Measurements from ENCODE around the gene UMODL1.

Gene UMODL1

GRCh38 chr21:42048870-42049577 lies 22.1 kb upstream of the UMODL1 start:
- TF ChIP-seq CREB1 (IDR thresholded peaks at IDR 0.05; ENCODE audit: low read depth): no peak

GRCh38 chr21:42049578-42050430 lies 21.3 kb upstream of the UMODL1 start:
- TF ChIP-seq TEAD4 (IDR thresholded peaks at IDR 0.05) (no peak), USF1 (IDR thresholded peaks at IDR 0.05) (no peak), FOXM1 (IDR thresholded peaks at IDR 0.05; ENCODE audit: borderline replicate concordance, low read depth) (no peak), MAX (IDR thresholded peaks at IDR 0.05) (no peak), TCF12 (IDR thresholded peaks at IDR 0.05; ENCODE audit: low read depth) (no peak), YY1 (IDR thresholded peaks at IDR 0.05; ENCODE audit: low read depth) (no peak), RAD21 (IDR thresholded peaks at IDR 0.05; ENCODE audit: low read depth) (no peak), TAF1 (IDR thresholded peaks at IDR 0.05; ENCODE audit: low read depth) (no peak)

- TF ChIP-seq CEBPB (IDR thresholded peaks at IDR 0.05) (no peak), EP300 (IDR thresholded peaks at IDR 0.05; ENCODE audit: borderline replicate concordance) (no peak), TAF1 (IDR thresholded peaks at IDR 0.05; ENCODE audit: low read depth) (no peak), YY1 (IDR thresholded peaks at IDR 0.05; ENCODE audit: low read depth) (no peak), USF1 (IDR thresholded peaks at IDR 0.05) (no peak), TEAD4 (IDR thresholded peaks at IDR 0.05) (no peak), EGR1 (IDR thresholded peaks at IDR 0.05) (no peak), TCF12 (IDR thresholded peaks at IDR 0.05; ENCODE audit: low read depth) (no peak)
These were observed 19.3 kb upstream of the UMODL1 start for GRCh38 chr21:42051788-42052187.

- TF ChIP-seq TEAD4 (IDR thresholded peaks at IDR 0.05) (no peak), USF1 (IDR thresholded peaks at IDR 0.05) (no peak), NFIC (IDR thresholded peaks at IDR 0.05) (no peak), EP300 (IDR thresholded peaks at IDR 0.05; ENCODE audit: borderline replicate concordance) (no peak), EGR1 (IDR thresholded peaks at IDR 0.05) (no peak), CEBPB (IDR thresholded peaks at IDR 0.05) (no peak), TCF12 (IDR thresholded peaks at IDR 0.05; ENCODE audit: low read depth) (no peak), RAD21 (IDR thresholded peaks at IDR 0.05; ENCODE audit: low read depth) (no peak), CREB1 (IDR thresholded peaks at IDR 0.05; ENCODE audit: low read depth) (no peak), TAF1 (IDR thresholded peaks at IDR 0.05; ENCODE audit: low read depth) (no peak), FOXM1 (IDR thresholded peaks at IDR 0.05; ENCODE audit: borderline replicate concordance, low read depth) (no peak), ZBTB7A (IDR thresholded peaks at IDR 0.05; ENCODE audit: low read depth) (no peak), MAX (IDR thresholded peaks at IDR 0.05) (no peak), YY1 (IDR thresholded peaks at IDR 0.05; ENCODE audit: low read depth) (no peak), REST (IDR thresholded peaks at IDR 0.05; ENCODE audit: low read depth) (no peak)
These were observed 15.7 kb upstream of the UMODL1 start for GRCh38 chr21:42055425-42055824.

- TF ChIP-seq TEAD4 (IDR thresholded peaks at IDR 0.05): no peak
These were observed 14.6 kb upstream of the UMODL1 start for GRCh38 chr21:42056468-42056867.

GRCh38 chr21:42056996-42057689 lies 14.0 kb upstream of the UMODL1 start:
- TF ChIP-seq NFIC (IDR thresholded peaks at IDR 0.05) (no peak), YY1 (IDR thresholded peaks at IDR 0.05; ENCODE audit: low read depth) (no peak), USF1 (IDR thresholded peaks at IDR 0.05) (no peak), TCF12 (IDR thresholded peaks at IDR 0.05; ENCODE audit: low read depth) (no peak), EGR1 (IDR thresholded peaks at IDR 0.05) (no peak), REST (IDR thresholded peaks at IDR 0.05; ENCODE audit: low read depth) (no peak), CREB1 (IDR thresholded peaks at IDR 0.05; ENCODE audit: low read depth) (no peak), FOXM1 (IDR thresholded peaks at IDR 0.05; ENCODE audit: borderline replicate concordance, low read depth) (no peak), RAD21 (IDR thresholded peaks at IDR 0.05; ENCODE audit: low read depth) (no peak), TEAD4 (IDR thresholded peaks at IDR 0.05) (no peak), TAF1 (IDR thresholded peaks at IDR 0.05; ENCODE audit: low read depth) (no peak), CEBPB (IDR thresholded peaks at IDR 0.05) (no peak), ZBTB7A (IDR thresholded peaks at IDR 0.05; ENCODE audit: low read depth) (no peak)
